ENCODE results near the gene UNC13A.

Gene UNC13A

GRCh38 chr19:17624314-17624991, 63.7 kb downstream of the UNC13A start:
- no peak for DNase-seq

- DNase-seq = no peak
These were observed 64.8 kb downstream of the UNC13A start for GRCh38 chr19:17623224-17623935.

GRCh38 chr19:17620696-17621095, 67.5 kb downstream of the UNC13A start:
- DNase-seq = no peak

GRCh38 chr19:17618936-17619335, 69.2 kb downstream of the UNC13A start:
- no peak for DNase-seq

- DNase-seq = no peak
These were observed 69.8 kb downstream of the UNC13A start for GRCh38 chr19:17618281-17618903.

- no peak for DNase-seq
These were observed 70.4 kb downstream of the UNC13A start for GRCh38 chr19:17617807-17618192.

GRCh38 chr19:17616961-17617806, 71.0 kb downstream of the UNC13A start:
- peak; percentile 18 for DNase-seq

- no peak for DNase-seq
These were observed 71.5 kb downstream of the UNC13A start for GRCh38 chr19:17616686-17616960.

GRCh38 chr19:17615889-17616685, 72.1 kb downstream of the UNC13A start:
- DNase-seq = no peak

GRCh38 chr19:17614476-17614875, 73.7 kb downstream of the UNC13A start:
- DNase-seq = no peak

GRCh38 chr19:17611462-17612244, 76.5 kb downstream of the UNC13A start:
- DNase-seq = no peak

- DNase-seq = no peak
These were observed 77.8 kb downstream of the UNC13A start for GRCh38 chr19:17610384-17610783.

- no peak for DNase-seq
These were observed 80.2 kb downstream of the UNC13A start for GRCh38 chr19:17607936-17608335.

GRCh38 chr19:17606590-17607185, 81.5 kb downstream of the UNC13A start:
- DNase-seq = no peak

- DNase-seq = peak; percentile 86
These were observed 82.2 kb downstream of the UNC13A start for GRCh38 chr19:17605761-17606589.

GRCh38 chr19:17605117-17605516, 83.0 kb downstream of the UNC13A start:
- no peak for DNase-seq

GRCh38 chr19:17604372-17605025, 83.7 kb downstream of the UNC13A start:
- DNase-seq = no peak

- DNase-seq = no peak
These were observed 85.2 kb downstream of the UNC13A start for GRCh38 chr19:17602872-17603510.

GRCh38 chr19:17602217-17602616, 85.9 kb downstream of the UNC13A start:
- no peak for DNase-seq
